GM23338 (cell line): ENCODE measurements around the gene PRKAR1B. TPM values are rescaled to one million over a fixed set of nuclear protein-coding genes. Genes with fewer than 3 reads are reported as not detected.

ENCODE experiments used
- ATAC-seq: fragments of 200-7000 bp; cut with Tn5 transposase; 3 replicates; pipeline ENCODE4 v1.9.1; 2020
- DNase-seq: peaks from one replicate; pipeline ENCODE4 v3.0.0-alpha.2; 2015; ENCODE audit warnings: low spot score
- H2AFZ ChIP-seq: fragments of 200-600 bp; sonication (generic); 2 replicates; pipeline ENCODE4 v1.8.0; 2016; ENCODE audit warnings: antibody characterized with exemption, mild to moderate bottlenecking, moderate library complexity
- H3F3A ChIP-seq: fragments of 200-600 bp; sonication (generic); replicated peaks from 2 replicates; pipeline ENCODE4 v1.8.0; 2017; ENCODE audit warnings: antibody characterized with exemption, mixed run types, low read depth
- H3K27ac ChIP-seq: fragments of 200-600 bp; sonication (generic); 2 replicates; pipeline ENCODE4 v1.6.1; 2016; ENCODE audit warnings: low read depth
- H3K27me3 ChIP-seq: fragments of 200-600 bp; sonication (generic); 2 replicates; pipeline ENCODE4 v1.8.0; 2016; ENCODE audit warnings: mild to moderate bottlenecking, mixed run types, moderate library complexity; ENCODE audit not compliant: insufficient read depth
- H3K36me3 ChIP-seq: fragments of 200-600 bp; sonication (generic); 2 replicates; pipeline ENCODE4 v1.8.0; 2016; ENCODE audit warnings: mild to moderate bottlenecking; ENCODE audit not compliant: insufficient read depth
- H3K4me1 ChIP-seq: fragments of 200-600 bp; sonication (generic); 2 replicates; pipeline ENCODE4 v1.8.0; 2016; ENCODE audit warnings: mild to moderate bottlenecking, moderate library complexity; ENCODE audit not compliant: insufficient read depth
- H3K4me2 ChIP-seq: fragments of 200-600 bp; sonication (generic); 2 replicates; pipeline ENCODE4 v1.7.1; 2017; ENCODE audit warnings: mixed run types
- H3K4me3 ChIP-seq: fragments of 200-600 bp; sonication (generic); 2 replicates; pipeline ENCODE4 v1.6.1; 2016; ENCODE audit warnings: mixed run types
- H3K79me2 ChIP-seq: fragments of 200-600 bp; sonication (generic); replicated peaks from 2 replicates; pipeline ENCODE4 v1.8.0; 2017; ENCODE audit warnings: mild to moderate bottlenecking; ENCODE audit not compliant: insufficient read depth
- H3K9me2 ChIP-seq: fragments of 200-600 bp; sonication (generic); 2 replicates; pipeline ENCODE4 v1.8.0; 2017; ENCODE audit not compliant: insufficient read depth
- H4K20me1 ChIP-seq: fragments of 200-600 bp; sonication (generic); replicated peaks from 2 replicates; pipeline ENCODE4 v1.8.0; 2017; ENCODE audit warnings: mild to moderate bottlenecking; ENCODE audit not compliant: insufficient read depth
- H3K27ac Mint-ChIP-seq: 2 replicates; pipeline ENCODE4 v1.8.0; 2020; ENCODE audit warnings: inconsistent platforms, mild to moderate bottlenecking, moderate library complexity, mixed read lengths
- H3K27me3 Mint-ChIP-seq: 3 replicates; pipeline ENCODE4 v1.8.0; 2022; ENCODE audit warnings: low read depth, mild to moderate bottlenecking, moderate library complexity, mixed read lengths, inconsistent platforms; ENCODE audit not compliant: insufficient read depth, poor library complexity
- H3K36me3 Mint-ChIP-seq: 3 replicates; pipeline ENCODE4 v1.8.0; 2021; ENCODE audit warnings: low read depth, mild to moderate bottlenecking, inconsistent platforms, moderate library complexity, mixed read lengths
- H3K4me1 Mint-ChIP-seq: 3 replicates; pipeline ENCODE4 v1.8.0; 2020; ENCODE audit warnings: mild to moderate bottlenecking, inconsistent platforms, mixed read lengths
- H3K4me3 Mint-ChIP-seq: 3 replicates; pipeline ENCODE4 v1.8.0; 2021; ENCODE audit warnings: moderate library complexity, mild to moderate bottlenecking, inconsistent platforms, mixed read lengths
- H3K9me3 Mint-ChIP-seq: 3 replicates; pipeline ENCODE4 v1.8.0; 2020; ENCODE audit warnings: moderate library complexity, mild to moderate bottlenecking, inconsistent platforms, mixed read lengths
- CREB1 ChIP-seq: fragments of 250-450 bp; sonication (Bioruptor Pico); IDR thresholded peaks from 2 replicates; pipeline ENCODE4 v1.5.0; 2020; ENCODE audit warnings: low read depth, mild to moderate bottlenecking, moderate library complexity
- CTCF ChIP-seq, 2 experiments: fragments of 200-600 bp in 1 of 2; sonication (generic) in 1 of 2; conservative IDR thresholded peaks; 2 replicates each; pipeline versions ENCODE4 v1.5.1 to v1.6.1; 2016 to 2017; ENCODE audit warnings: antibody characterized with exemption in 2 of 2, low read depth in 2 of 2, mild to moderate bottlenecking in 2 of 2, moderate library complexity in 1 of 2
- EZH2phosphoT487 ChIP-seq: fragments of 200-600 bp; sonication (generic); IDR thresholded peaks from one replicate; pipeline ENCODE4 v1.8.1; 2018; ENCODE audit warnings: antibody characterized with exemption; ENCODE audit not compliant: unreplicated experiment
- JUNB ChIP-seq: IDR thresholded peaks from one replicate; pipeline ENCODE4 v1.6.1; 2016; ENCODE audit warnings: antibody characterized with exemption; ENCODE audit not compliant: unreplicated experiment
- NANOG ChIP-seq: IDR thresholded peaks from 2 replicates; pipeline ENCODE4 v1.6.1; 2016; ENCODE audit warnings: antibody characterized with exemption, borderline replicate concordance
- ZNF462 ChIP-seq: fragments of 250-450 bp; sonication (Bioruptor Pico); IDR thresholded peaks from 2 replicates; pipeline ENCODE4 v1.5.0; 2020; ENCODE audit warnings: mild to moderate bottlenecking, moderate library complexity
- polyA plus RNA-seq: library from polyadenylated mRNA; unstranded; fragments of >200 nt; fragmentation: Nextera tagmentation; extraction: Ambion mirVana; gene quantifications from 2 replicates; pipeline ENCODE4 v1.2.1, GENCODE V29; 2016
- total RNA-seq: library from RNA; depleted of rRNA; stranded (reverse); fragments of >200 nt; shearing (Covaris generic); gene quantifications from 2 replicates; pipeline ENCODE4 v1.2.3, GENCODE V29; 2014

Gene PRKAR1B
- total and polyA plus RNA-seq, 2 experiments from 2014 or later, result 35.7 to 36.7 TPM

GRCh38 chr7:690478-691360, 36.4 kb downstream of the PRKAR1B start (continued):
- no peak for TF ChIP-seq ZNF462 (CRISPR knock-in tag)
- no peak for TF ChIP-seq JUNB

GRCh38 chr7:685540-685939, 41.5 kb downstream of the PRKAR1B start:
- peaks cover 13% of the 10 kb centered on the region for H3K36me3 ChIP-seq
- peaks cover 54% of the 10 kb centered on the region for H3K9me3 Mint-ChIP-seq
- DNase-seq, result no peak
- H3K4me3 ChIP-seq, result no peak overlapping the region
- H2AFZ ChIP-seq, result no peak overlapping the region
- no peak overlapping the region for H3K4me2 ChIP-seq
- 0 out of 2 replicates have a peak, but pooled peaks cover 6% of the 10 kb centered on the region for H4K20me1 ChIP-seq
- no peaks in the 10 kb centered on the region for H3K4me1 ChIP-seq
- ATAC-seq, result no peak
- H3K27me3 Mint-ChIP-seq, result peaks cover 8% of the 10 kb centered on the region
- no peaks in the 10 kb centered on the region for H3K4me1 Mint-ChIP-seq
- no peak overlapping the region for H3K4me3 Mint-ChIP-seq
- peaks cover 14% of the 10 kb centered on the region for H3K79me2 ChIP-seq
- H3K27me3 ChIP-seq, result no peaks in the 10 kb centered on the region
- no peaks in the 10 kb centered on the region for H3F3A ChIP-seq
- H3K27ac Mint-ChIP-seq, result no peak overlapping the region
- H3K36me3 Mint-ChIP-seq, result peaks cover 89% of the 10 kb centered on the region
- no peaks in the 10 kb centered on the region for H3K9me2 ChIP-seq
- no peak overlapping the region for H3K27ac ChIP-seq
- TF ChIP-seq JUNB, result no peak
- TF ChIP-seq ZNF462 (CRISPR knock-in tag), result no peak
- no peak for TF ChIP-seq EZH2phosphoT487
- no peak for TF ChIP-seq CTCF (conservative IDR thresholded peaks at IDR 0.05; ENCODE audit: low read depth in 2 of 2)
- no peak for TF ChIP-seq CREB1 (CRISPR knock-in tag)
- TF ChIP-seq NANOG, result no peak
